Activated CD4-positive, alpha-beta T cell treated with anti-CD3 and anti-CD28 coated beads for 1 hour (primary cell): ENCODE results near the gene IMMP1L.

Experiments
- DNase-seq: peaks from one replicate; pipeline ENCODE4 v3.0.0-alpha.2; 2020

Gene IMMP1L

GRCh38 chr11:31383116-31383515 is 126.3 kb downstream of the IMMP1L start:
- no peak for DNase-seq
